Stomach (tissue), 4 donors: ENCODE measurements around the gene SPSB3.

ENCODE experiments used
- POLR2A ChIP-seq, 4 donors: fragments of 450-650 bp; IDR thresholded peaks; one replicate each; pipeline ENCODE4 v1.6.1; 2016; ENCODE audit warnings: antibody characterized with exemption in 4 of 4, control low read depth in 2 of 4, mild to moderate bottlenecking in 1 of 4, moderate library complexity in 1 of 4
- TF ChIP-seq, protein P1 (sequence below), 7 experiments: fragments of 450-650 bp in 4 of 7; fragments of 200-600 bp in 3 of 7; sonication (generic) in 3 of 7; IDR thresholded peaks; one replicate each; pipeline ENCODE4 v1.5.1; 2016 to 2019; ENCODE audit warnings: antibody characterized with exemption in 7 of 7, control low read depth in 2 of 7, mild to moderate bottlenecking in 1 of 7

DNA sequence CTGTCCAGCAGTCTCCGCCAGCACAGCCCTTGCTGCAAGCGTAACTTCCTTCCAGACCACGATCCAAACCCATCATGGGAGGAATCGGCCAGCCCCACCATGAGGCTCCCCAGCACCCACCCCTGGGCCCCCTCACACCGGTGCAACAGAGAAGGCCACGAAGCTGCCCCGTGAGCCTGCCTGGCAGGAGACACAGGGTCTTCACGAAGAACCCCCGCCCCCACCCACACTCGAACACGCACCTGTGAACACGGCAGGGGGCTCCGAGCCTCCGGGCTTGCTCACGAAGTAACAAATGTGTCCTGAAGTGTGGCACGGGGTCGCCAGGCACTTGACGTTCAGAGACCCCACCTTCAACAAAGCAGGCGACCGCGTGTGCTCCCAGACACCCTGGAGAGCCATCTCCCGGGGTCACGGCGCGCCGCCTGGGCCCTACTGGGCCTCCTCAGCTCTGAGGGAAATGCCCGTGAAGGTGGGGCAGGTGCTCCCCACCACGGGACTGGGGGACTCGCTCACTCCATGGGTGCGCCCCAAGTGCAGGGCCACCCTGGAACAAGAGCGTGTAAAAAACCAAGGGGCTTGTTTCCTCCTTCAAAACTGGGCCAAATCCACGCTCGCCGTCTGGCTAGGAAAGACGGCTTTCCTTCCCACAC lies 36.6 kb upstream of the SPSB3 start:
- TF ChIP-seq POLR2A (IDR thresholded peaks at IDR 0.05) = no peak
- TF ChIP-seq, protein P1, sequence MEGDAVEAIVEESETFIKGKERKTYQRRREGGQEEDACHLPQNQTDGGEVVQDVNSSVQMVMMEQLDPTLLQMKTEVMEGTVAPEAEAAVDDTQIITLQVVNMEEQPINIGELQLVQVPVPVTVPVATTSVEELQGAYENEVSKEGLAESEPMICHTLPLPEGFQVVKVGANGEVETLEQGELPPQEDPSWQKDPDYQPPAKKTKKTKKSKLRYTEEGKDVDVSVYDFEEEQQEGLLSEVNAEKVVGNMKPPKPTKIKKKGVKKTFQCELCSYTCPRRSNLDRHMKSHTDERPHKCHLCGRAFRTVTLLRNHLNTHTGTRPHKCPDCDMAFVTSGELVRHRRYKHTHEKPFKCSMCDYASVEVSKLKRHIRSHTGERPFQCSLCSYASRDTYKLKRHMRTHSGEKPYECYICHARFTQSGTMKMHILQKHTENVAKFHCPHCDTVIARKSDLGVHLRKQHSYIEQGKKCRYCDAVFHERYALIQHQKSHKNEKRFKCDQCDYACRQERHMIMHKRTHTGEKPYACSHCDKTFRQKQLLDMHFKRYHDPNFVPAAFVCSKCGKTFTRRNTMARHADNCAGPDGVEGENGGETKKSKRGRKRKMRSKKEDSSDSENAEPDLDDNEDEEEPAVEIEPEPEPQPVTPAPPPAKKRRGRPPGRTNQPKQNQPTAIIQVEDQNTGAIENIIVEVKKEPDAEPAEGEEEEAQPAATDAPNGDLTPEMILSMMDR (IDR thresholded peaks at IDR 0.05) = no peak
